Measurements from ENCODE around the gene ZNF282. TPM values are rescaled to one million over a fixed set of nuclear protein-coding genes. Genes with fewer than 3 reads are reported as not detected.
A peak's percentile ranks its signal among the peaks of the same experiment; 100 is the strongest.
"Not testable (repeated sequence)": the region's sequence is repeated elsewhere in the genome, so short reads cannot be mapped to it uniquely, and the experiment has no call there.

The ZNF282 gene
- total RNA-seq, 2 donors from 2014 or later: 59.5 to 161 TPM

DNA sequence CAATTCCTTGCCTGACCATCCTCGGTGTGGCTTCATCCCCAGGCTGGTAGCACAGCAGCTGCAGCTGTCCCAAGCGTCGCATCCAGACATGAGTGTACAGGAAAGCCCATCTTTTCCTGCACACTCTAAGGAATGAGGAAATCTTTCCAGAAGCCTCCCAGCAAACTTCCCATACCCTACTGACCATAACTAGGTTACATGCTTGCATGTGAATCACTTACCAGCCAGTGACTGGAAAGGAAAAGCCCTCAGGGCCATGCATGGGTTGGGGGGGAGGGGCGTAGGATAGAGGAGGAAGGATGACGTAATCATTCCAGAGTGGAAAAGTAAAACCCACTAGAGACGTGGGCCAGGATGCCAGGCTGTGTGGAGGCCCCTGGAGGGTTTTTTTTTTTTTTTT, 25.2 kb downstream of the ZNF282 start:
- Mint-ChIP-seq H3K4me1 (ENCODE audit: low read depth) (no peaks in the 10 kb centered on the region), H3K27ac (no peak overlapping the region), H3K4me3 (no peak overlapping the region), H3K36me3 (ENCODE audit: insufficient read depth in 2 of 2) (peaks cover 23 to 38% of the 10 kb centered on the region in 2 donors), H3K9me3 (no peaks in the 10 kb centered on the region), H3K27me3 (ENCODE audit: low read depth) (no peaks in the 10 kb centered on the region)
- ATAC-seq (replicated peaks in 1 of 2) (no peak), DNase-seq (no peak)

DNA sequence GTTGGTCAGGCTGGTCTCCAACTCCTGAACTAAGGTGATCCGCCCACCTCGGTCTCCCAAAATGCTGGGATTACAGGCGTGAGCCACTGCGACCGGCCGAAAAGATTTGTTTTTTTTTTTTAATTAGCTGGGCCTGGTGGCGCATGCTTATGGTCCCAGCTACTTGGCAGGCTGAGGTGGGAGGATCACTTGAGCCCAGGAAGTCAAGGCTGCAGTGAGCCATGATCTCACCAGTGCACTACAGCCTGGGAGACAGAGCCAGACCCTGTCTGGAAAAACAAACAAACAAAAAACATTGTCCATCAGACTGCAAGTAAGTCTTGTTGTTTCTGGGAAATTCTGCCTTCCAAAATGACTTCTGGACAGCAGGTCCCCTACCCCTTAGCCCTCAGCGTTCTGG, 27.8 kb downstream of the ZNF282 start:
- DNase-seq (no peak), ATAC-seq (replicated peaks in 1 of 2) (no peak)
- Mint-ChIP-seq H3K27ac (no peak overlapping the region), H3K9me3 (no peaks in the 10 kb centered on the region), H3K36me3 (ENCODE audit: insufficient read depth in 2 of 2) (peaks cover 12 to 30% of the 10 kb centered on the region in 2 donors), H3K4me1 (ENCODE audit: low read depth) (no peaks in the 10 kb centered on the region), H3K27me3 (ENCODE audit: low read depth) (no peaks in the 10 kb centered on the region), H3K4me3 (no peak overlapping the region)

DNA sequence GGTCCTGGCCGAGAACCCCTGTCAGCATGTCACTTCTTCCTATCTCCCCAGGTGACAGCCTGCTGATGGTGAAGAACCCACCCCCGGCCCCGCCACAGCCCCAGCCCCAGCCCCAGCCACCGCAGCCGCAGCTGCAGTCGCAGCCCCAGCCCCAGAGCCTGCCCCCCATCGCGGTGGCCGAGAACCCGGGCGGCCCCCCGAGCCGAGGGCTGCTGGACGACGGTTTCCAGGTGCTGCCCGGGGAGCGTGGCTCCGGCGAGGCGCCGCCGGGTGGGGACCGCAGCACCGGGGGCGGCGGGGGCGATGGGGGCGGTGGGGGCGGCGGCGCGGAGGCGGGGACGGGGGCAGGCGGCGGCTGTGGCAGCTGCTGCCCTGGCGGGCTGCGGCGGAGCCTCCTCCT, 28.4 kb downstream of the ZNF282 start:
- H3K9me3 Mint-ChIP-seq: no peaks in the 10 kb centered on the region
- H3K27me3 Mint-ChIP-seq (ENCODE audit: low read depth): no peaks in the 10 kb centered on the region
- DNase-seq: no peak
- no peak overlapping the region for H3K4me3 Mint-ChIP-seq
- no peak for ATAC-seq (replicated peaks in 1 of 2)
- peaks cover under 1% of the 10 kb centered on the region for H3K4me1 Mint-ChIP-seq (ENCODE audit: low read depth)
- peaks cover 11 to 30% of the 10 kb centered on the region in 2 donors for H3K36me3 Mint-ChIP-seq (ENCODE audit: insufficient read depth in 2 of 2)
- H3K27ac Mint-ChIP-seq: no peak overlapping the region

DNA sequence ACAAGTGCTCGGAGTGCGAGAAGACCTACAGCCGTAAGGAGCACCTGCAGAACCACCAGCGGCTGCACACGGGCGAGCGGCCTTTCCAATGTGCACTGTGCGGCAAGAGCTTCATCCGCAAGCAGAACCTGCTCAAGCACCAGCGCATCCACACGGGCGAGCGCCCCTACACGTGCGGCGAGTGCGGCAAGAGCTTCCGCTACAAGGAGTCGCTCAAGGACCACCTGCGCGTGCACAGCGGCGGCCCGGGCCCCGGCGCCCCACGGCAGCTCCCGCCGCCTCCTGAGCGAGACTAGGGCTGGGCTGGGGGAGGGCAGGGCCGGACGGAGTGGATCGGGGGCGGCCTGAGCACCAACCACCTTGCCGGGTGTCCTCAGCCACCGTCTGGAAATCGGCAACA, 29.0 kb downstream of the ZNF282 start:
- Mint-ChIP-seq H3K27me3 (ENCODE audit: low read depth) (no peaks in the 10 kb centered on the region), H3K4me3 (no peak overlapping the region), H3K36me3 (ENCODE audit: insufficient read depth in 2 of 2) (peaks cover 8 to 26% of the 10 kb centered on the region in 2 donors), H3K9me3 (no peaks in the 10 kb centered on the region), H3K4me1 (ENCODE audit: low read depth) (peaks cover 7% of the 10 kb centered on the region), H3K27ac (no peak overlapping the region)
- DNase-seq: no peak
- ATAC-seq (replicated peaks in 1 of 2): no peak

DNA sequence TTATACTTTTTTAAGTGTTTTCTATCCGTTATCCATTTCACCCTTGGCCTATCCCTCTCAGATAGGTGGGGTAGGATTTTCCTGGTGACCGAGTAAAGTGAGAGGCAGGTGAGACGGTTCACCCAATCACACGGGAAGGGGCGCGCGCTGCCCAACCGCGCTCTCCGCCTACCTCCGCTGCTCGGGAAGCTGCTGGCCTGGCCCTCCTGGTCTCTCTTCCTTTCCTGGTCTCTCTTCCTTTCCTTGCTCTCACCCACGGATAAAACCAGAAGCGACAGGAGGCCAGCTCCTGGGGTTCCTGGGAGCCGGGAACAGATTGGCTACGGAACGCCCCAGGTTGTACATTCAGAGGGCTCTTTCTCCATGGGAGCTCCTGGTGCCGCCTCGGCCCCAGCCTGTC, 29.8 kb downstream of the ZNF282 start:
- no peaks in the 10 kb centered on the region for H3K27me3 Mint-ChIP-seq (ENCODE audit: low read depth)
- H3K4me1 Mint-ChIP-seq (ENCODE audit: low read depth): peaks cover 10% of the 10 kb centered on the region
- no peak overlapping the region for H3K27ac Mint-ChIP-seq
- H3K4me3 Mint-ChIP-seq: no peak overlapping the region
- DNase-seq (no peak), ATAC-seq (replicated peaks in 1 of 2) (no peak)
- no peaks in the 10 kb centered on the region for H3K9me3 Mint-ChIP-seq
- H3K36me3 Mint-ChIP-seq (ENCODE audit: insufficient read depth in 2 of 2): peaks cover 5 to 21% of the 10 kb centered on the region in 2 donors

DNA sequence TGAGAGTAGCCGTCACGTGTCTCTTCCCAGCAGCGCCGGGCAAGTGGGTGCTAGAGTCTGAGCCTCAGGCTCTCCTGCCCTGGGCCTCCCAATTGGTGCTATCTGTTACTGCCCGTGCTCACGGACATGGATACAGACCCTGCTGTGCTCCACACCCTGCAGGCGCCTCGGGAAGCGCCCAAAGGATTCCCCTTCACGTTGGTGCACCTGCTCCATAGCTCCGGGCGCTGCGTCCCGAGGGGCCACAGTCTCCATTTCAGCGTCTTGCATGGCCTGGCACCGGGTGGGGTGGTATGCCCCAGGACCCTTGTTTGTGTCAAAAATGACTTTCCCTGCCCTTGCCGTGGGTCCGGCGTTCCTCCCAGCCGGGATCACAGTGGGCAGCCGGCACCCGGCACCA, 30.3 kb downstream of the ZNF282 start:
- peaks cover 10% of the 10 kb centered on the region for H3K4me1 Mint-ChIP-seq (ENCODE audit: low read depth)
- no peaks in the 10 kb centered on the region for H3K9me3 Mint-ChIP-seq
- DNase-seq: no peak
- H3K27ac Mint-ChIP-seq: no peak overlapping the region
- no peak overlapping the region for H3K4me3 Mint-ChIP-seq
- peaks cover 5 to 21% of the 10 kb centered on the region in 2 donors for H3K36me3 Mint-ChIP-seq (ENCODE audit: insufficient read depth in 2 of 2)
- no peak for ATAC-seq (replicated peaks in 1 of 2)
- no peaks in the 10 kb centered on the region for H3K27me3 Mint-ChIP-seq (ENCODE audit: low read depth)

DNA sequence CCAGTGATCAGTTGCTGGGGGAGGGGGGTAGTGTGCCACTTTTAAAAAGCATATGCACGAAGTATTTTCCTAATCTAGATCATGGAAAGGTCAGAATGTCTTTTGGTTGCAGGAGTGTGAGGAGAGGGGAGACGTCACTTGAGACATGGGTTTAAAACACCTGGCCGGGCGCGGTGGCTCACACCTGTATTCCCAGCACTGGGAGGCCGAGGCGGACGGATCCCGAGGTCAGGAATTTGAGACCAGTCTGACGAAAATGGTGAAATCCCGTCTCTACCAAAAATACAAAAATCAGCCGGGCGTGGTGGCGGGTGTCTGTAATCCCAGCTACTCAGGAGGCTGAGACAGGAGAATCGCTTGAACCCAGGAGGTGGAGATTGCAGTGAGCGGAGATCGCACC, 31.0 kb downstream of the ZNF282 start:
- ATAC-seq (replicated peaks in 1 of 2); DNase-seq; H3K4me1 Mint-ChIP-seq (ENCODE audit: low read depth); H3K27me3 Mint-ChIP-seq (ENCODE audit: low read depth); H3K27ac Mint-ChIP-seq; H3K9me3 Mint-ChIP-seq; H3K4me3 Mint-ChIP-seq: not testable (repeated sequence)
- peaks cover 5 to 16% of the 10 kb centered on the region in 2 donors for H3K36me3 Mint-ChIP-seq (ENCODE audit: insufficient read depth in 2 of 2)

DNA sequence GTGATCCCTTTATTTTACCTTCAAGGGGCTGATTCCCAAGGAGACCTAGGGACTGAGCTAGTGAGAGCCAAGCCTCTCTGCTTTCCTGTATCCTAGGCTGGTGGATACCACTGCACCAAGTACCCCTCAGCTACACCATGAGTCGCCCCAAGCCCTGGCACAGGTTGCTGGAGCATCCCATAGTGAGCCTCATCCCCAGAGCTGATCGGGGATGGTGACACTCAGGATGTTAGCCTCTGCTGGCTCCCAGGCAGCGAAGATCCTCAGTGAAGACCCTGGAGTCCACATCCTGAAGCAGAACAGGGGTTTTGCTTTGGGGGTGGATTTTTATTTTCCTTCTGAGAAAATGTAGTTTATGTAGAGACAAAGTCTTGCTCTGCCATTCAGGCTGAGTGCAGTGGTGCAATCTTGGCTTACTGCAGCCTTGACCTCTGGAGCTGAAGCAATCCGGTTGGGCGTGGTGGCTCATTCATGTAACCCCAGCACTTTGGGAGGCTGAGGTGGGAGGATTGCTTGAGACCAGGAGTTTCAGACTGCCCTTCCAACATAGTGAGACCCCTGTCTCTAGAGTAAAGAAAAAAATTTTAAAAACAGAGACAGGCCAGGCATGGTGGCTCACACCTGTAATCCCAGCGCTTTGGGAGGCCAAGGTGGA, 31.6 kb downstream of the ZNF282 start:
- no peak for ATAC-seq (replicated peaks in 1 of 2)
- H3K9me3 Mint-ChIP-seq: no peaks in the 10 kb centered on the region

DNA sequence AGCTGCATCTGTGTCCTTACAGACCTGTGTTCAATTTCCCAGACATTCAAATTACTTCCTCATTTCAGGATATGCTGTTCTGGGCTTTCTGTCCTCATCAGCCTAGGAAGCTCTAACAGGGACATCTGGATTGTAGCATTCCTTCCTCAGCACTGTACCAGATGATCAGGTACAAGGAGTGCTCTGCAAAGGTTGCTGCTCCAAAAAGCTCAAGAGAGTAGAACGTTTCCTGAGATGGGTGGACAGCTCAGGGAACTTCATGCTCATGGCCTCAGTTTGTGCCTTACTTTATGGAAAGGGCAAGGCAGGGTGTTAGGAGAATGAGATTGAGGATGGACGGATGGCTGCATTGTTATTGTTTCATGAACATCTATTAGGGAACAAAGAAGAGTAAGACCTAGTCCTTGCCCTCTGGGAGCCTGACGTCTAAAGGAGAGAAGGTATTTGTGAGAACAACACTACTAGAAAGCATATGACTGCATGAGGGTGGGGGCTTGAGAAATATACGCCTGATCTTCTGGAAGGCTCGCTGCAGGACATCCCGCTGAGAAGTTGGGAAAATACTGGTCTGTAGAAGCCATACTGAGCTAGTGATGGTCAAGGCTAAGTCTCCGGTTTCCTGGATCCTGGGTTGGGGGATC, 33.6 kb downstream of the ZNF282 start:
- Mint-ChIP-seq H3K4me3 (no peak overlapping the region), H3K9me3 (no peaks in the 10 kb centered on the region), H3K27me3 (ENCODE audit: low read depth) (peaks cover 14% of the 10 kb centered on the region), H3K36me3 (ENCODE audit: insufficient read depth in 2 of 2) (peaks cover 0 to 6% of the 10 kb centered on the region in 2 donors), H3K4me1 (ENCODE audit: low read depth) (peaks cover 10% of the 10 kb centered on the region), H3K27ac (no peak overlapping the region)
- ATAC-seq (replicated peaks in 1 of 2) (no peak), DNase-seq (no peak)

More for the DNA sequence above, 31.6 kb downstream of the ZNF282 start:
- Mint-ChIP-seq H3K27ac (no peak overlapping the region), H3K4me1 (ENCODE audit: low read depth) (peaks cover 10% of the 10 kb centered on the region), H3K36me3 (ENCODE audit: insufficient read depth in 2 of 2) (peaks cover 1 to 11% of the 10 kb centered on the region in 2 donors), H3K27me3 (ENCODE audit: low read depth) (no peaks in the 10 kb centered on the region), H3K4me3 (no peak overlapping the region)
- no peak for DNase-seq

DNA sequence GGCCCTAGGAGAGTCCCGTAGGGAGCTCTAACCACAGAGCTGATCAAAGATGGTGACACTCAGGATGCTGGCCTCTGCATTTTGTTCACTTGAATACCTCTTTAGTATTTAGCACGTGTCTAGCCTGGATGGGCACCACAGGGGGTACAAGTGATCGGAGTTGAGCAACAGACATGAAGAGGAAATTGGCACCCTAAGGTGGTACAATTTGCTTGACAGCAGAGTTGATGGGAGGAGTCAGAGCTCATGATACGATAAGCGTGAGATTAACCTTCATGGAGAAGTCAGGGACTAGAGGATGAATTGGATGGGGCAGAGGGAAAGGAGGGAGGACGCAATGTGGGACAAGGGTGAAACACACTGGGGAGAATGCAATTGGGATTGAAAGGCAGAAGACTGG, 34.2 kb downstream of the ZNF282 start:
- DNase-seq: no peak
- H3K36me3 Mint-ChIP-seq (ENCODE audit: insufficient read depth in 2 of 2): peaks cover 0 to 6% of the 10 kb centered on the region in 2 donors
- peak overlapping the region; percentile 15 for H3K27ac Mint-ChIP-seq
- H3K9me3 Mint-ChIP-seq: no peaks in the 10 kb centered on the region
- peaks cover 17% of the 10 kb centered on the region for H3K27me3 Mint-ChIP-seq (ENCODE audit: low read depth)
- no peak overlapping the region for H3K4me3 Mint-ChIP-seq
- peaks cover 10% of the 10 kb centered on the region for H3K4me1 Mint-ChIP-seq (ENCODE audit: low read depth)
- no peak for ATAC-seq (replicated peaks in 1 of 2)

DNA sequence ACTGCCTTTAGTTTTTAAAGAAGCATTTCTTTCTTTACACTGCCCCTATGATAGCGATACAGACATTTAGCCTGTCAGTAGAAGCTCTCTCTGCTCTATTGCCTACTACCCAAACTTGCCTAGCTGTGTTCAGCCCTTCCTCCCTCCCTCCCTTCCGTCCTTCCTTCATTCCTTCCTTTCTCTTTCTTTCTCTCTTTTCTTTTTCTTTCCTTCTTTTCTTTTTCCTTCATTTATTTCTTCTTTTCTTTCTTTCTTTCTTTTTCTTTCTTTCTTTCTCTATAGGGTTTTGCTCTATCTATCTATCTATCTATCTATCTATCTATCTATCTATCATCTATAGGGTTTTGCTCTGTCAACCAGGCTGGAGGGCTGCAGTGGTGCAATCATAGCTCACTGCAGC, 37.0 kb downstream of the ZNF282 start:
- Mint-ChIP-seq H3K9me3 (no peaks in the 10 kb centered on the region), H3K27ac (peak overlapping the region; percentile 58), H3K4me3 (no peak overlapping the region), H3K27me3 (ENCODE audit: low read depth) (peaks cover 24% of the 10 kb centered on the region), H3K36me3 (ENCODE audit: insufficient read depth in 2 of 2) (no peaks in the 10 kb centered on the region), H3K4me1 (ENCODE audit: low read depth) (peaks cover 17% of the 10 kb centered on the region)
- no peak for DNase-seq
- no peak for ATAC-seq (replicated peaks in 1 of 2)

DNA sequence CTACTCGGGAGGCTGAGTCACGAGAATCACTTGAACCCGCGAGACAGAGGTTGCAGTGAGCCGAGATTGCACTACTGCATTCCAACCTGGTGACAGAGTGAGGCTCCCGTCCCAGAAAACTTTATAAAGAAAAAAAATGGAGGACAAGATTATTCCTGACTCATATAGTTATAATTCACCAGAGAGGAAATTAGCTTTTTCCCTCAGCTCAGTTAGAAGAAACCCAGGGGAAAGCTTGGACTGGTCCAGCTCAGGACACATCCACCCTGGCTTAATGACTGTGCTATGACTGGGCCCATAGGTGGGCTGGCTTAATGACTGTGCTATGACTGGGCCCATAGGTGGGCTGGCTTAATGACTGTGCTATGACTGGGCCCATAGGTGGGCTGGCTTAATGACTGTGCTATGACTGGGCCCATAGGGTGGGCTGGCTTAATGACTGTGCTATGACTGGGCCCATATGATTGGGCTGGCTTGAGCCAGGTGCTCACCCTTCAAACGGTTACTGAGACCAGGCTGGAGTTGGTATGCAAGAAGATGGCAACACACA, 38.4 kb downstream of the ZNF282 start:
- peaks cover 24% of the 10 kb centered on the region for H3K27me3 Mint-ChIP-seq (ENCODE audit: low read depth)
- not testable (repeated sequence) for H3K36me3 Mint-ChIP-seq (ENCODE audit: insufficient read depth in 2 of 2); H3K4me3 Mint-ChIP-seq; H3K9me3 Mint-ChIP-seq; H3K27ac Mint-ChIP-seq
- peaks cover 25% of the 10 kb centered on the region for H3K4me1 Mint-ChIP-seq (ENCODE audit: low read depth)
- ATAC-seq (replicated peaks in 1 of 2) (peak; percentile 58 to 60), DNase-seq (peak; percentile 40 to 42)

DNA sequence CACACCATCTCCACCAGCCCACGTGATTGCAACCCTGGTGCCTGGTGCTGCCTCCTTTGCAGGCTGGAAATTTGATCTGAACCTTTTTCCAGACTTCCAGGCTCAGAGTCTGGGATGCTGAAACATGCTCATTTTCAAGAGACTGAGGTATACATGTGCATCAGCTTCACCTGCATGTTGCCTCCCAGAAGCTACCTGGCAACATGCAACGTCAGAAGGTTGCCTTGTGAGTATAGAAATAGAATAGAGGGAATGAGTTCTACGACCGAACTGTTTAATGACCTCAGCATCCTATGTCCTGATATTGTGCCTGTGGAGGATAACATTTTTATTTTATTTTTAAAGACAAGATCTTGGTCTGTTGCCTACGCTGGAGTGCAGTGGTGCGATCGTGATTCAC, 42.2 kb downstream of the ZNF282 start:
- H3K36me3 Mint-ChIP-seq (ENCODE audit: insufficient read depth in 2 of 2): peaks cover 6 to 10% of the 10 kb centered on the region in 2 donors
- no peak overlapping the region for H3K27ac Mint-ChIP-seq
- ATAC-seq (replicated peaks in 1 of 2) (no peak), DNase-seq (no peak)
- peaks cover 21% of the 10 kb centered on the region for H3K27me3 Mint-ChIP-seq (ENCODE audit: low read depth)
- H3K4me3 Mint-ChIP-seq: no peak overlapping the region
- H3K4me1 Mint-ChIP-seq (ENCODE audit: low read depth): peaks cover 43% of the 10 kb centered on the region
- peaks cover 0 to 3% of the 10 kb centered on the region in 2 donors for H3K9me3 Mint-ChIP-seq

Measured in activated T-cell treated with anti-CD3 and anti-CD28 coated beads, Interleukin-2, amount 50 U/mL, for 72 hours (primary cell).